Measurements from ENCODE around the gene ITPR2.

ITPR2 gene

GRCh38 chr12:26428420-26428819 is 404.6 kb downstream of the ITPR2 start:
- DNase-seq (ENCODE audit: low read depth) = no peak
- no peak overlapping the region for H3K4me3 ChIP-seq (ENCODE audit: low read depth, low read length)
- TF ChIP-seq CTCF (IDR thresholded peaks at IDR 0.05; ENCODE audit: low read depth, low read length, missing control alignments) = no peak

DNA sequence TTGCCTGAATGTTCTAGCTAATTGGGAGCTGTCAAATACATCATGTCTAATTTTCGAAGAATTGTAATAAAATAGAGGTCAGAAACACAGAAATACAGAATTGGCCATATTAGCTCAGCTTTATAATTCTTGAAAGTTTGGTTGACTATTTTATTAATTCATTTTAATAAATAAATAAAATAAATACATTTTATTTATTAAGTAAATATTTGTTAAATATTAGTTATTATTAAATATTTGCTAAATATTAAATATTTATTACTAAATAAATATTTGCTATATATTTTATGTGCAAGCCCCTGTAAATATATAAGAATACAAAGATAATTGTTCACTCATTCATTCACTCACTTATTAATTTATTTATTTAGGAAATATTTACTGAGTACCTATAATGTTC is 406.3 kb downstream of the ITPR2 start:
- DNase-seq (ENCODE audit: low read depth) = no peak
- TF ChIP-seq CTCF (IDR thresholded peaks at IDR 0.05; ENCODE audit: low read depth, low read length, missing control alignments) = no peak
- H3K4me3 ChIP-seq (ENCODE audit: low read depth, low read length) = no peak overlapping the region

GRCh38 chr12:26425587-26426260 is 407.3 kb downstream of the ITPR2 start:
- DNase-seq (ENCODE audit: low read depth) = no peak
- H3K4me3 ChIP-seq (ENCODE audit: low read depth, low read length) = no peak overlapping the region
- no peak for TF ChIP-seq CTCF (IDR thresholded peaks at IDR 0.05; ENCODE audit: low read depth, low read length, missing control alignments)

GRCh38 chr12:26422839-26423398 is 410.1 kb downstream of the ITPR2 start:
- TF ChIP-seq CTCF (IDR thresholded peaks at IDR 0.05; ENCODE audit: low read depth, low read length, missing control alignments) = no peak
- no peak for DNase-seq (ENCODE audit: low read depth)
- H3K4me3 ChIP-seq (ENCODE audit: low read depth, low read length) = no peak overlapping the region

DNA sequence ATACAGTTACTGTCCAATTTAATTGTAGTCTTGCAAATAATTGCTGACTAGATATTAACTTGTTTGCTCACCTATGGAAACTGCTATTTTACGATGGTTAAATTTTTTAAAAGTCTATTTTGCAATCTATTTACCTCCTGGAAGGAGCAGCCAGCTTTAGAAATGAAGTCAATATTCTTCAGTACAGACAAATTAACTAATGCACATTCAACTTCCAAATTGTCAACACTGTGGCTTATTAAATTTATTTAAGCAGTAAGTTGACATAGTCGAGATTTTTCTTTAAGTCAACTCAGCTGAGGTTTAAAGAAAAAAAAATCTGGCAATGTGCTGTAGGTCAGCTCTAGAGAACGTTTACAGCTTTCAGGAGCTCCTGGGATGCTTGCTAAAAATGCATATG is 416.4 kb downstream of the ITPR2 start:
- TF ChIP-seq CTCF (IDR thresholded peaks at IDR 0.05; ENCODE audit: low read depth, low read length, missing control alignments) = no peak
- H3K4me3 ChIP-seq (ENCODE audit: low read depth, low read length) = no peak overlapping the region
- DNase-seq (ENCODE audit: low read depth) = no peak

- DNase-seq (ENCODE audit: low read depth) = no peak
- TF ChIP-seq CTCF (IDR thresholded peaks at IDR 0.05; ENCODE audit: low read depth, low read length, missing control alignments) = no peak
- no peak overlapping the region for H3K4me3 ChIP-seq (ENCODE audit: low read depth, low read length)
Observed at GRCh38 chr12:26410689-26411088, 422.3 kb downstream of the ITPR2 start.

DNA sequence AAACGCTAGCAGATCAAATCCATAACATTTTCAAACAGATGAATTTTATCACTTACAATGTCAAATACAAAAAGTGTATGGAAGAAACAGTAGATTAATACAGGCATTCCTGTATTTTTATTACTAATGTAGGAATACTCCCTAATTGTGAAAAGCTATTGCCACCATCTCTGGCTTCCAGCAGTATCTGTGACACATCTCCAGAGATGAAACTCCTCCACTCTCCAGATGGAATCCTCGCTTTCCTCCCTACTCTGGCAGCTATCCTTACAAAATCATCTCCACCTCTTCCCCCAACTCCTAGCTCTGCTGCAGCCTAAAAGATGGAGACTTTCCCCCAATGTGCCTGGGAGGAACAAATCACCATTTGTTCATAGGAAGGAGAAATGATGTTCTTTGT is 426.2 kb downstream of the ITPR2 start:
- DNase-seq (ENCODE audit: low read depth) = no peak
- no peak for TF ChIP-seq CTCF (IDR thresholded peaks at IDR 0.05; ENCODE audit: low read depth, low read length, missing control alignments)

More for the DNA sequence above, 426.2 kb downstream of the ITPR2 start:
- H3K4me3 ChIP-seq (ENCODE audit: low read depth, low read length) = no peak overlapping the region
